Activated T-cell treated with anti-CD3 and anti-CD28 coated beads, Interleukin-2, amount 50 U/mL, for 24 hours (primary cell): ENCODE results near the gene NMNAT3.

ENCODE experiments used
- DNase-seq: peaks from one replicate; pipeline ENCODE4 v3.0.0-alpha.2; 2020
- H3K27ac Mint-ChIP-seq: 2 replicates; pipeline ENCODE4 v1.8.0; 2020; ENCODE audit warnings: mild to moderate bottlenecking, mixed read lengths
- H3K27me3 Mint-ChIP-seq: 2 replicates; pipeline ENCODE4 v1.8.0; 2020; ENCODE audit warnings: mixed read lengths
- H3K36me3 Mint-ChIP-seq: 2 replicates; pipeline ENCODE4 v1.8.0; 2020; ENCODE audit warnings: low read depth, mixed read lengths
- H3K4me1 Mint-ChIP-seq: 2 replicates; pipeline ENCODE4 v1.8.0; 2020; ENCODE audit warnings: low read depth, mixed read lengths
- H3K4me3 Mint-ChIP-seq: 2 replicates; pipeline ENCODE4 v1.8.0; 2020; ENCODE audit warnings: mild to moderate bottlenecking, moderate library complexity, mixed read lengths
- H3K9me3 Mint-ChIP-seq: 2 replicates; pipeline ENCODE4 v1.8.0; 2020; ENCODE audit warnings: mixed read lengths

Gene NMNAT3

GRCh38 chr3:139524841-139525636, 152.7 kb downstream of the NMNAT3 start:
- H3K9me3 Mint-ChIP-seq, result no peaks in the 10 kb centered on the region
- no peak overlapping the region for H3K27ac Mint-ChIP-seq
- no peaks in the 10 kb centered on the region for H3K36me3 Mint-ChIP-seq
- no peak for DNase-seq
- no peaks in the 10 kb centered on the region for H3K27me3 Mint-ChIP-seq
- H3K4me3 Mint-ChIP-seq, result no peak overlapping the region
- H3K4me1 Mint-ChIP-seq, result no peaks in the 10 kb centered on the region

- no peak for DNase-seq
- H3K36me3 Mint-ChIP-seq, result no peaks in the 10 kb centered on the region
- H3K27me3 Mint-ChIP-seq, result no peaks in the 10 kb centered on the region
- H3K4me3 Mint-ChIP-seq, result no peak overlapping the region
- no peaks in the 10 kb centered on the region for H3K9me3 Mint-ChIP-seq
- H3K4me1 Mint-ChIP-seq, result no peaks in the 10 kb centered on the region
- no peak overlapping the region for H3K27ac Mint-ChIP-seq
Observed at GRCh38 chr3:139523718-139524117, 154.1 kb downstream of the NMNAT3 start.

GRCh38 chr3:139523166-139523565, 154.6 kb downstream of the NMNAT3 start:
- no peak for DNase-seq
- H3K27me3 Mint-ChIP-seq, result no peaks in the 10 kb centered on the region

GRCh38 chr3:139522421-139522820, 155.4 kb downstream of the NMNAT3 start:
- no peak for DNase-seq
- H3K4me3 Mint-ChIP-seq, result no peak overlapping the region
- H3K27ac Mint-ChIP-seq, result no peak overlapping the region
- H3K27me3 Mint-ChIP-seq, result no peaks in the 10 kb centered on the region
- no peaks in the 10 kb centered on the region for H3K4me1 Mint-ChIP-seq
- no peaks in the 10 kb centered on the region for H3K9me3 Mint-ChIP-seq
- no peaks in the 10 kb centered on the region for H3K36me3 Mint-ChIP-seq

More at GRCh38 chr3:139523166-139523565, 154.6 kb downstream of the NMNAT3 start:
- no peaks in the 10 kb centered on the region for H3K4me1 Mint-ChIP-seq
- no peak overlapping the region for H3K4me3 Mint-ChIP-seq
- H3K36me3 Mint-ChIP-seq, result no peaks in the 10 kb centered on the region
- H3K9me3 Mint-ChIP-seq, result no peaks in the 10 kb centered on the region
- H3K27ac Mint-ChIP-seq, result no peak overlapping the region

- no peak for DNase-seq
- no peaks in the 10 kb centered on the region for H3K9me3 Mint-ChIP-seq
- no peaks in the 10 kb centered on the region for H3K4me1 Mint-ChIP-seq
- no peaks in the 10 kb centered on the region for H3K27me3 Mint-ChIP-seq
- H3K27ac Mint-ChIP-seq, result no peak overlapping the region
- H3K36me3 Mint-ChIP-seq, result no peaks in the 10 kb centered on the region
- no peak overlapping the region for H3K4me3 Mint-ChIP-seq
Observed at GRCh38 chr3:139521816-139522215, 156.0 kb downstream of the NMNAT3 start.

GRCh38 chr3:139521144-139521543, 156.6 kb downstream of the NMNAT3 start:
- Mint-ChIP-seq H3K9me3 (no peaks in the 10 kb centered on the region), H3K27me3 (no peaks in the 10 kb centered on the region), H3K4me1 (no peaks in the 10 kb centered on the region), H3K27ac (no peak overlapping the region), H3K4me3 (no peak overlapping the region), H3K36me3 (no peaks in the 10 kb centered on the region)
- no peak for DNase-seq

GRCh38 chr3:139519998-139520737, 157.6 kb downstream of the NMNAT3 start:
- DNase-seq, result no peak
- no peaks in the 10 kb centered on the region for H3K27me3 Mint-ChIP-seq
- no peaks in the 10 kb centered on the region for H3K9me3 Mint-ChIP-seq
- no peak overlapping the region for H3K27ac Mint-ChIP-seq
- H3K36me3 Mint-ChIP-seq, result no peaks in the 10 kb centered on the region
- H3K4me1 Mint-ChIP-seq, result no peaks in the 10 kb centered on the region
- H3K4me3 Mint-ChIP-seq, result no peak overlapping the region

- Mint-ChIP-seq H3K27me3 (no peaks in the 10 kb centered on the region), H3K4me3 (no peak overlapping the region), H3K36me3 (no peaks in the 10 kb centered on the region), H3K27ac (no peak overlapping the region), H3K9me3 (no peaks in the 10 kb centered on the region), H3K4me1 (no peaks in the 10 kb centered on the region)
- no peak for DNase-seq
Observed at GRCh38 chr3:139518926-139519842, 158.6 kb downstream of the NMNAT3 start.

GRCh38 chr3:139518306-139518705, 159.5 kb downstream of the NMNAT3 start:
- no peaks in the 10 kb centered on the region for H3K9me3 Mint-ChIP-seq
- H3K27me3 Mint-ChIP-seq, result no peaks in the 10 kb centered on the region
- H3K27ac Mint-ChIP-seq, result no peak overlapping the region

GRCh38 chr3:139517321-139518065, 160.3 kb downstream of the NMNAT3 start:
- Mint-ChIP-seq H3K4me1 (no peaks in the 10 kb centered on the region), H3K36me3 (no peaks in the 10 kb centered on the region), H3K9me3 (no peaks in the 10 kb centered on the region), H3K4me3 (no peak overlapping the region), H3K27ac (no peak overlapping the region), H3K27me3 (no peaks in the 10 kb centered on the region)
- DNase-seq, result no peak

More at GRCh38 chr3:139518306-139518705, 159.5 kb downstream of the NMNAT3 start:
- Mint-ChIP-seq H3K4me1 (no peaks in the 10 kb centered on the region), H3K4me3 (no peak overlapping the region), H3K36me3 (no peaks in the 10 kb centered on the region)
- no peak for DNase-seq

- H3K27me3 Mint-ChIP-seq, result no peaks in the 10 kb centered on the region
- H3K4me1 Mint-ChIP-seq, result no peaks in the 10 kb centered on the region
- no peaks in the 10 kb centered on the region for H3K9me3 Mint-ChIP-seq
- no peaks in the 10 kb centered on the region for H3K36me3 Mint-ChIP-seq
- no peak overlapping the region for H3K4me3 Mint-ChIP-seq
- DNase-seq, result no peak
- H3K27ac Mint-ChIP-seq, result no peak overlapping the region
Observed at GRCh38 chr3:139514741-139515140, 163.0 kb downstream of the NMNAT3 start.
